ENCODE measurements around the gene DUT. TPM values are rescaled to one million over a fixed set of nuclear protein-coding genes. Genes with fewer than 3 reads are reported as not detected.

The DUT gene
- total RNA-seq, 3 donors from 2014 or later: 194 to 248 (median 214) TPM

DNA sequence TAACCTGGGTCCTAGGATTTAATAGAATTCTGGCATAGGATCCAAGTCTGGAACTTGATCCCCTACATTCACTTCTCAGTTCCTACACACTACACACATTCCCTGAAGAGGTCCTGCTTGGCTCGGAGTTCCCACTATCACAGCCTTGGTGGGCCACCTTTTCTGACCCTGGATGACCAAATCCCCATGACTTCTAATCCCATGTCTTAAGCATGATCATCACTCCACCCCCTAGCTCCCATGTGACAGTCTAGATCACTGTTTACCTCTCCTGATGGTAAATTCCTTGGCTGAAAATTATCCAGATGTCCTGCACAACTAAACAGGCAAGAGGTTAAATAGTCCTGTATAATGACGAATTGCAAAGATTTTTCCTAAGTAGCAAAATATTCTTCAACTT, 40.3 kb downstream of the DUT start:
- DNase-seq (no peak), ATAC-seq (no peak)
- no peak overlapping the region for H3K4me3 Mint-ChIP-seq
- no peaks in the 10 kb centered on the region for H3K36me3 Mint-ChIP-seq (ENCODE audit: insufficient read depth)
- no peaks in the 10 kb centered on the region for H3K9me3 Mint-ChIP-seq
- H3K4me1 Mint-ChIP-seq (ENCODE audit: low read depth): no peaks in the 10 kb centered on the region
- peaks cover 32% of the 10 kb centered on the region for H3K27me3 Mint-ChIP-seq (ENCODE audit: low read depth)

- Mint-ChIP-seq H3K4me3 (no peak overlapping the region), H3K36me3 (ENCODE audit: insufficient read depth) (no peaks in the 10 kb centered on the region), H3K9me3 (no peaks in the 10 kb centered on the region), H3K4me1 (ENCODE audit: low read depth) (no peaks in the 10 kb centered on the region), H3K27me3 (ENCODE audit: low read depth) (peaks cover 29% of the 10 kb centered on the region)
- ATAC-seq (no peak), DNase-seq (no peak)
These were observed 40.7 kb downstream of the DUT start for GRCh38 chr15:48371961-48372360.

GRCh38 chr15:48373821-48374451, 42.7 kb downstream of the DUT start:
- DNase-seq: no peak
- Mint-ChIP-seq H3K4me3 (no peak overlapping the region), H3K9me3 (no peaks in the 10 kb centered on the region), H3K4me1 (ENCODE audit: low read depth) (no peaks in the 10 kb centered on the region), H3K36me3 (ENCODE audit: insufficient read depth) (no peaks in the 10 kb centered on the region), H3K27me3 (ENCODE audit: low read depth) (peaks cover 27% of the 10 kb centered on the region)
- ATAC-seq: no peak

GRCh38 chr15:48374472-48374871, 43.2 kb downstream of the DUT start:
- ATAC-seq (no peak), DNase-seq (no peak)
- Mint-ChIP-seq H3K4me1 (ENCODE audit: low read depth) (no peaks in the 10 kb centered on the region), H3K4me3 (no peak overlapping the region), H3K9me3 (no peaks in the 10 kb centered on the region), H3K36me3 (ENCODE audit: insufficient read depth) (no peaks in the 10 kb centered on the region), H3K27me3 (ENCODE audit: low read depth) (peaks cover 26% of the 10 kb centered on the region)

DNA sequence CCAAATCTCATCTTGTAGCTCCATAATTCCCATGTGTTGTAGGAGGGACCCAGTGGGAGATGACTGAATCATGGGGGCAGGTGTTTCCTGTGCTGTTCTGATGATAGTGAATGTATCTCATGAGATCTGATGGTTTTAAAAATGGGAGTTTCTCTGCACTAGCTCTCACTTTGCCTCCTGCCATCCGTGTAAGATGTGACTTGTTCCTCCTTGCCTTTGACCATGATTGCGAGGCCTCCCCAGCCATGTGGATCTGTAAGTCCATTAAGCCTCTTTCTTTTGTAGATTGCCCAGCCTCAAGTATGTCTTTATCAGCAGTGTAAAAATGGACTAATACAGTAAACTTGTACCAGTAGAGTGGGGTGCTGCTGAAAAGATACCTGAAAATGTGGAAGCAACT, 44.5 kb downstream of the DUT start:
- no peak for ATAC-seq
- H3K36me3 Mint-ChIP-seq (ENCODE audit: insufficient read depth): no peaks in the 10 kb centered on the region
- no peak overlapping the region for H3K4me3 Mint-ChIP-seq
- H3K9me3 Mint-ChIP-seq: no peaks in the 10 kb centered on the region
- peaks cover 25% of the 10 kb centered on the region for H3K27me3 Mint-ChIP-seq (ENCODE audit: low read depth)
- no peak for DNase-seq
- no peaks in the 10 kb centered on the region for H3K4me1 Mint-ChIP-seq (ENCODE audit: low read depth)

- H3K36me3 Mint-ChIP-seq (ENCODE audit: insufficient read depth): no peaks in the 10 kb centered on the region
- no peaks in the 10 kb centered on the region for H3K9me3 Mint-ChIP-seq
- ATAC-seq (no peak), DNase-seq (no peak)
- H3K4me1 Mint-ChIP-seq (ENCODE audit: low read depth): no peaks in the 10 kb centered on the region
- H3K4me3 Mint-ChIP-seq: no peak overlapping the region
- H3K27me3 Mint-ChIP-seq (ENCODE audit: low read depth): peaks cover 12% of the 10 kb centered on the region
These were observed 49.0 kb downstream of the DUT start for GRCh38 chr15:48380198-48380597.

GRCh38 chr15:48381861-48382260, 50.6 kb downstream of the DUT start:
- no peaks in the 10 kb centered on the region for H3K36me3 Mint-ChIP-seq (ENCODE audit: insufficient read depth)
- DNase-seq (no peak), ATAC-seq (no peak)
- no peaks in the 10 kb centered on the region for H3K9me3 Mint-ChIP-seq
- H3K27me3 Mint-ChIP-seq (ENCODE audit: low read depth): peaks cover 4% of the 10 kb centered on the region
- H3K4me3 Mint-ChIP-seq: no peak overlapping the region
- H3K4me1 Mint-ChIP-seq (ENCODE audit: low read depth): no peaks in the 10 kb centered on the region

GRCh38 chr15:48383031-48383430, 51.8 kb downstream of the DUT start:
- ATAC-seq (no peak), DNase-seq (no peak)
- H3K27me3 Mint-ChIP-seq (ENCODE audit: low read depth): peaks cover 2% of the 10 kb centered on the region
- no peaks in the 10 kb centered on the region for H3K4me1 Mint-ChIP-seq (ENCODE audit: low read depth)
- no peak overlapping the region for H3K4me3 Mint-ChIP-seq
- no peaks in the 10 kb centered on the region for H3K9me3 Mint-ChIP-seq
- no peaks in the 10 kb centered on the region for H3K36me3 Mint-ChIP-seq (ENCODE audit: insufficient read depth)

DNA sequence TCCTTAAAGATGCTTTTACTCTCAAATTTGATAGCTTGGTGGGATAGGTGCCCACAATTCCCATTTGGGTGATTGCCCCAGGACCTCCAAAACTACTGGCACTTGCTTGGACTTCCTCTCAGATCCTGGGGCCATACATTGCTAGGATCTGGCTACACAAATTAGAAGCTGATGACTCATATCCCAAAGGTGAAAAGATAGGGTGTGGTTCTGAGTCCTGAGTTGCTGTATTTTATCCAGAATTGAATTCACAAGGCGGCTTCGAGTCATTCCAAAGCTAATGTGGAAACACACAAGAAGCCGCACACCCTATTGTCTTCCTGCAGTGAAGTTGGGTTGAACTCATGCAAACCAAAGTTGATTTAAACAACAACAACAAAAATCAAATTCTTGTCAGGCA, 53.4 kb downstream of the DUT start:
- DNase-seq (no peak), ATAC-seq (no peak)
- H3K4me3 Mint-ChIP-seq: no peak overlapping the region
- H3K9me3 Mint-ChIP-seq: no peaks in the 10 kb centered on the region
- no peaks in the 10 kb centered on the region for H3K36me3 Mint-ChIP-seq (ENCODE audit: insufficient read depth)
- no peaks in the 10 kb centered on the region for H3K4me1 Mint-ChIP-seq (ENCODE audit: low read depth)
- H3K27me3 Mint-ChIP-seq (ENCODE audit: low read depth): peaks cover 2% of the 10 kb centered on the region

GRCh38 chr15:48385031-48385830, 54.0 kb downstream of the DUT start:
- H3K4me1 Mint-ChIP-seq (ENCODE audit: low read depth): no peaks in the 10 kb centered on the region
- DNase-seq (no peak), ATAC-seq (no peak)
- H3K9me3 Mint-ChIP-seq: no peaks in the 10 kb centered on the region
- H3K36me3 Mint-ChIP-seq (ENCODE audit: insufficient read depth): no peaks in the 10 kb centered on the region
- H3K27me3 Mint-ChIP-seq (ENCODE audit: low read depth): peaks cover 2% of the 10 kb centered on the region
- no peak overlapping the region for H3K4me3 Mint-ChIP-seq

GRCh38 chr15:48388016-48388851, 57.0 kb downstream of the DUT start:
- Mint-ChIP-seq H3K36me3 (ENCODE audit: insufficient read depth) (no peaks in the 10 kb centered on the region), H3K4me1 (ENCODE audit: low read depth) (no peaks in the 10 kb centered on the region), H3K4me3 (no peak overlapping the region), H3K27me3 (ENCODE audit: low read depth) (peaks cover 5% of the 10 kb centered on the region), H3K9me3 (no peaks in the 10 kb centered on the region)
- ATAC-seq: no peak
- DNase-seq: no peak

- no peaks in the 10 kb centered on the region for H3K36me3 Mint-ChIP-seq (ENCODE audit: insufficient read depth)
- no peak for DNase-seq
- H3K27me3 Mint-ChIP-seq (ENCODE audit: low read depth): peaks cover 5% of the 10 kb centered on the region
- H3K4me1 Mint-ChIP-seq (ENCODE audit: low read depth): no peaks in the 10 kb centered on the region
- no peak for ATAC-seq
- H3K4me3 Mint-ChIP-seq: no peak overlapping the region
- no peaks in the 10 kb centered on the region for H3K9me3 Mint-ChIP-seq
These were observed 57.7 kb downstream of the DUT start for GRCh38 chr15:48388910-48389309.

- Mint-ChIP-seq H3K27me3 (ENCODE audit: low read depth) (peaks cover 5% of the 10 kb centered on the region), H3K4me1 (ENCODE audit: low read depth) (no peaks in the 10 kb centered on the region), H3K4me3 (no peak overlapping the region), H3K9me3 (no peaks in the 10 kb centered on the region), H3K36me3 (ENCODE audit: insufficient read depth) (no peaks in the 10 kb centered on the region)
- ATAC-seq: no peak
- DNase-seq: no peak
These were observed 58.5 kb downstream of the DUT start for GRCh38 chr15:48389691-48390143.

GRCh38 chr15:48391950-48392349, 60.7 kb downstream of the DUT start:
- H3K4me3 Mint-ChIP-seq: no peak overlapping the region
- DNase-seq (no peak), ATAC-seq (no peak)
- no peaks in the 10 kb centered on the region for H3K4me1 Mint-ChIP-seq (ENCODE audit: low read depth)
- H3K9me3 Mint-ChIP-seq: no peaks in the 10 kb centered on the region
- H3K27me3 Mint-ChIP-seq (ENCODE audit: low read depth): peaks cover 2% of the 10 kb centered on the region
- no peaks in the 10 kb centered on the region for H3K36me3 Mint-ChIP-seq (ENCODE audit: insufficient read depth)

Measured in activated T-cell treated with anti-CD3 and anti-CD28 coated beads, Interleukin-2, amount 50 U/mL, for 4 hours (primary cell).